ENCODE data around the gene ARAP2.

DNA sequence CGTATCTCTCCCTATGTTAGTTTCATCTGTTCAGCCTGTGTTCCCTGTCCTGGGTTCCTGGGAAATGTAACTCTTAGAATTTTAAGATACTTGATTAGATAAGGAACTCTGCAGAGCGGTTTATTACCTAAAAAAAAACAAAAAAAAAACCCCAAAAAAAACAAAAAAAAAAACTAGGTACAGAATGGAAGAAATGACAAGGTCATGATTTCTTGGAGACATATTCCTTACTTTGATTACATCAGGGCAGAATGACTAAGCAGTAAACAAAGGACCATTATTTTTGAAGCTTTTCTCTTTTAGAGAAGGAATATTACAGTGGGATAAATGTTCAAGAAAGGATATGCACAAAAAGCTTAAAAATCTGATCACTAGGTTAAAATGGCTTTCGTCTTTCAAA lies 171.8 kb downstream of the ARAP2 start:
- no peak for TF ChIP-seq TAF1 (IDR thresholded peaks at IDR 0.05; ENCODE audit: borderline replicate concordance, insufficient read depth, low read length)
- no peak for TF ChIP-seq POLR2AphosphoS5 (IDR thresholded peaks at IDR 0.05; ENCODE audit: low read depth, low read length)
- TF ChIP-seq SIN3A (IDR thresholded peaks at IDR 0.05; ENCODE audit: borderline replicate concordance, insufficient read depth, low read length): no peak
- TF ChIP-seq, protein P1, sequence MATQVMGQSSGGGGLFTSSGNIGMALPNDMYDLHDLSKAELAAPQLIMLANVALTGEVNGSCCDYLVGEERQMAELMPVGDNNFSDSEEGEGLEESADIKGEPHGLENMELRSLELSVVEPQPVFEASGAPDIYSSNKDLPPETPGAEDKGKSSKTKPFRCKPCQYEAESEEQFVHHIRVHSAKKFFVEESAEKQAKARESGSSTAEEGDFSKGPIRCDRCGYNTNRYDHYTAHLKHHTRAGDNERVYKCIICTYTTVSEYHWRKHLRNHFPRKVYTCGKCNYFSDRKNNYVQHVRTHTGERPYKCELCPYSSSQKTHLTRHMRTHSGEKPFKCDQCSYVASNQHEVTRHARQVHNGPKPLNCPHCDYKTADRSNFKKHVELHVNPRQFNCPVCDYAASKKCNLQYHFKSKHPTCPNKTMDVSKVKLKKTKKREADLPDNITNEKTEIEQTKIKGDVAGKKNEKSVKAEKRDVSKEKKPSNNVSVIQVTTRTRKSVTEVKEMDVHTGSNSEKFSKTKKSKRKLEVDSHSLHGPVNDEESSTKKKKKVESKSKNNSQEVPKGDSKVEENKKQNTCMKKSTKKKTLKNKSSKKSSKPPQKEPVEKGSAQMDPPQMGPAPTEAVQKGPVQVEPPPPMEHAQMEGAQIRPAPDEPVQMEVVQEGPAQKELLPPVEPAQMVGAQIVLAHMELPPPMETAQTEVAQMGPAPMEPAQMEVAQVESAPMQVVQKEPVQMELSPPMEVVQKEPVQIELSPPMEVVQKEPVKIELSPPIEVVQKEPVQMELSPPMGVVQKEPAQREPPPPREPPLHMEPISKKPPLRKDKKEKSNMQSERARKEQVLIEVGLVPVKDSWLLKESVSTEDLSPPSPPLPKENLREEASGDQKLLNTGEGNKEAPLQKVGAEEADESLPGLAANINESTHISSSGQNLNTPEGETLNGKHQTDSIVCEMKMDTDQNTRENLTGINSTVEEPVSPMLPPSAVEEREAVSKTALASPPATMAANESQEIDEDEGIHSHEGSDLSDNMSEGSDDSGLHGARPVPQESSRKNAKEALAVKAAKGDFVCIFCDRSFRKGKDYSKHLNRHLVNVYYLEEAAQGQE (IDR thresholded peaks at IDR 0.05; ENCODE audit: insufficient read depth in 1 of 2, low read depth in 2 of 2, low read length in 2 of 2): no peak

Data from PFSK-1 (cell line).